ENCODE measurements around the gene FAM169A. TPM values are rescaled to one million over a fixed set of nuclear protein-coding genes. Genes with fewer than 3 reads are reported as not detected.
"Not testable (repeated sequence)": the region's sequence is repeated elsewhere in the genome, so short reads cannot be mapped to it uniquely, and the experiment has no call there.

The FAM169A gene, protein sequence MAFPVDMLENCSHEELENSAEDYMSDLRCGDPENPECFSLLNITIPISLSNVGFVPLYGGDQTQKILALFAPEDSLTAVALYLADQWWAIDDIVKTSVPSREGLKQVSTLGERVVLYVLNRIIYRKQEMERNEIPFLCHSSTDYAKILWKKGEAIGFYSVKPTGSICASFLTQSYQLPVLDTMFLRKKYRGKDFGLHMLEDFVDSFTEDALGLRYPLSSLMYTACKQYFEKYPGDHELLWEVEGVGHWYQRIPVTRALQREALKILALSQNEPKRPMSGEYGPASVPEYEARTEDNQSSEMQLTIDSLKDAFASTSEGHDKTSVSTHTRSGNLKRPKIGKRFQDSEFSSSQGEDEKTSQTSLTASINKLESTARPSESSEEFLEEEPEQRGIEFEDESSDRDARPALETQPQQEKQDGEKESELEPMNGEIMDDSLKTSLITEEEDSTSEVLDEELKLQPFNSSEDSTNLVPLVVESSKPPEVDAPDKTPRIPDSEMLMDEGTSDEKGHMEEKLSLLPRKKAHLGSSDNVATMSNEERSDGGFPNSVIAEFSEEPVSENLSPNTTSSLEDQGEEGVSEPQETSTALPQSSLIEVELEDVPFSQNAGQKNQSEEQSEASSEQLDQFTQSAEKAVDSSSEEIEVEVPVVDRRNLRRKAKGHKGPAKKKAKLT
- 5.9 to 8.8 TPM (median 7.9 TPM) in 3 replicates for total RNA-seq
- long read RNA-seq, partial matches to known transcripts, result 2 of 14 reads
- long read RNA-seq, other reads (novel, unspliced or antisense), result 12 of 14 reads

DNA sequence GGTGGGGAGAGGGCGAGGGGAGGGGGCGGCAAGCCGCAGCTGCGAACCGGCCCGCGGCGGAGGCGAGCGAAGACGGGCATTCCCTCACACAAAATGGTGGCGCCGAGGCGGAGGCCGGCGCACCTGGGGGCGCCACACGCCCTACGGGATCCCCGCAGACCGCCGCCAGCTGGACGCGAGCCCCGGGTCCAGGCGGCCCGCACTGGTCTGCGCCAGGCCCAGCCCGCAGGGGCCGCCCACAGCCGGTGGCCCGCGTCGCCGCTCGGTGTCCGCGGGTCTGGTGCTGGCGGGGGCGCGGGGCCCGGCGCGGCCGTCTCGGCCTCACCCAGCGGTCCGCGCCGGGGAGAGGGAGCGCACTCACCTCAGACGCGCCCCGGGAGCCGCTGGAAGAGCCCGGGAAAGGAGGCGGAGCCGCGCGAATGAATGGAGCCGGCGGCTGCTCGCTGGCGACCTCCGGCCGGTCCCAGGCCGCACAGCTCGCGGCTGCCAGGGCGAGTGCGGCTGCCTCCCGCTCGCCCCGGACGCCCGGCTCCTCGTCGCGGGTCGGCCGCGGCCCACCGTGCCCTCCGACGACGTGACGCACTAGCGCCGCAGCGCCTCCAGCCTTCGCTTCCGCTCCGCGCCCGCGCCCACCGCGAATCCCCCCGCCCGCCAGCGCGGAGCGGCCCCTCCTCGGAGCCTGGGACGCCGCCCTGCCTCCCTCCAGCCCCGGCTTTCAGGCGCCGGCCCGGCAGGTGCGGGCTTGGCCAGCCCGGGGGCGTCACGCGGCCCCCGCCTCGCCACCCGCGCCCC lies at the start of gene FAM169A:
Gene FAM169A, minus strand, starts transcription at position 584 of the 792 bp plus-strand sequence. CDS start 24,711 bp downstream, outside the sequence.
- peak within 1 kb of the TSS; percentile 86 for H3K4me3 Mint-ChIP-seq (ENCODE audit: unreplicated experiment)
- TF ChIP-seq, protein P1, sequence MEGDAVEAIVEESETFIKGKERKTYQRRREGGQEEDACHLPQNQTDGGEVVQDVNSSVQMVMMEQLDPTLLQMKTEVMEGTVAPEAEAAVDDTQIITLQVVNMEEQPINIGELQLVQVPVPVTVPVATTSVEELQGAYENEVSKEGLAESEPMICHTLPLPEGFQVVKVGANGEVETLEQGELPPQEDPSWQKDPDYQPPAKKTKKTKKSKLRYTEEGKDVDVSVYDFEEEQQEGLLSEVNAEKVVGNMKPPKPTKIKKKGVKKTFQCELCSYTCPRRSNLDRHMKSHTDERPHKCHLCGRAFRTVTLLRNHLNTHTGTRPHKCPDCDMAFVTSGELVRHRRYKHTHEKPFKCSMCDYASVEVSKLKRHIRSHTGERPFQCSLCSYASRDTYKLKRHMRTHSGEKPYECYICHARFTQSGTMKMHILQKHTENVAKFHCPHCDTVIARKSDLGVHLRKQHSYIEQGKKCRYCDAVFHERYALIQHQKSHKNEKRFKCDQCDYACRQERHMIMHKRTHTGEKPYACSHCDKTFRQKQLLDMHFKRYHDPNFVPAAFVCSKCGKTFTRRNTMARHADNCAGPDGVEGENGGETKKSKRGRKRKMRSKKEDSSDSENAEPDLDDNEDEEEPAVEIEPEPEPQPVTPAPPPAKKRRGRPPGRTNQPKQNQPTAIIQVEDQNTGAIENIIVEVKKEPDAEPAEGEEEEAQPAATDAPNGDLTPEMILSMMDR (IDR thresholded peaks at IDR 0.05), result no peak
- H3K27ac Mint-ChIP-seq (ENCODE audit: unreplicated experiment), result peak within 1 kb of the TSS; percentile 94
- no peaks in the 10 kb centered on the region for H3K9me3 Mint-ChIP-seq (ENCODE audit: low read depth)
- H3K4me1 Mint-ChIP-seq (ENCODE audit: low read depth), result peaks cover 24% of the 10 kb centered on the region
- no peaks in the 10 kb centered on the region for H3K27me3 Mint-ChIP-seq (ENCODE audit: low read depth)
- no peak for DNase-seq (ENCODE audit: low spot score)
- H3K36me3 Mint-ChIP-seq (ENCODE audit: low read depth), result no peaks in the 10 kb centered on the region

DNA sequence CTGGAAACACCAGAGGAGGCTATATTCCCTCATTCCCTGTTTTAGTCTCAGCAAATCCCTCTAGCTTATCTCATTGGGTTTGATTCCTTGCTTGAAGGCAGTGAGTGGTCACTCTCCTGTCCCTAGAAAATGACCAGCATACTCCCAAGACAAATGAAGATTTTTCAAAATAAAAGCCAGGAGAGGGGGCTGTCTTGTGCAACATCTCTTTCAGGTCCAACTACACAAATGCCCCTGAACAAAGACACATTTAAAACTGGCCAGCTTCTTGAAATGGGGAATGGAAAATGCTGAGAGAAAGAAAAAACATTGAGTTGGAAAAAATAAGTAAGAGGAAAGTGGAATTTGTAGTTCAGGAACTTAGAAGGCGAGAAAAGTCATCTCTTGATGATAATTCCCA lies 49.3 kb upstream of the FAM169A start:
- Mint-ChIP-seq H3K36me3 (ENCODE audit: low read depth) (no peaks in the 10 kb centered on the region), H3K4me3 (ENCODE audit: unreplicated experiment) (no peak overlapping the region), H3K4me1 (ENCODE audit: low read depth) (peaks cover 11% of the 10 kb centered on the region), H3K27me3 (ENCODE audit: low read depth) (peaks cover 1% of the 10 kb centered on the region), H3K27ac (ENCODE audit: unreplicated experiment) (no peak overlapping the region), H3K9me3 (ENCODE audit: low read depth) (peaks cover 10% of the 10 kb centered on the region)
- no peak for DNase-seq (ENCODE audit: low spot score)
- TF ChIP-seq, protein P1 (IDR thresholded peaks at IDR 0.05), result no peak

DNA sequence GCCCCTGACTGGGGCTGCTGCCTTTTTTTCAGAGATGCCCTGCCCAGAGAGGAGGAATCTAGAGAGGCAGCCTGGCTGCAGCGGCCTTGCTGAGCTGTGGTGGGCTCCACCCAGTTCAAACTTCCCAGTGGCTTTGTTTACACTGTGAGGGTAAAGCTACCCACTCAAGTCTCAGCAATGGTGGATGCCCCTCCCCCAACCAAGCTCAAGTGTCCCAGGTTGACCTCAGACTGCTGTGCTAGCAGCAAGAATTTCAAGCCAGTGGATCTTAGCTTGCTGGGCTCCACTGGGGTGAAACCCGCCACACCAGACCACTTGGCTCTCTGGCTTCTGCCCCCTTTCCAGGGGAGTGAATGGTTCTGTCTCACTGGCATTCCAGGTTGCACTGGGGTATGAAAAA lies 45.2 kb upstream of the FAM169A start:
- H3K4me1 Mint-ChIP-seq (ENCODE audit: low read depth); DNase-seq (ENCODE audit: low spot score); H3K27ac Mint-ChIP-seq (ENCODE audit: unreplicated experiment); H3K4me3 Mint-ChIP-seq (ENCODE audit: unreplicated experiment); H3K36me3 Mint-ChIP-seq (ENCODE audit: low read depth); H3K27me3 Mint-ChIP-seq (ENCODE audit: low read depth): not testable (repeated sequence)
- peaks cover 29% of the 10 kb centered on the region for H3K9me3 Mint-ChIP-seq (ENCODE audit: low read depth)

DNA sequence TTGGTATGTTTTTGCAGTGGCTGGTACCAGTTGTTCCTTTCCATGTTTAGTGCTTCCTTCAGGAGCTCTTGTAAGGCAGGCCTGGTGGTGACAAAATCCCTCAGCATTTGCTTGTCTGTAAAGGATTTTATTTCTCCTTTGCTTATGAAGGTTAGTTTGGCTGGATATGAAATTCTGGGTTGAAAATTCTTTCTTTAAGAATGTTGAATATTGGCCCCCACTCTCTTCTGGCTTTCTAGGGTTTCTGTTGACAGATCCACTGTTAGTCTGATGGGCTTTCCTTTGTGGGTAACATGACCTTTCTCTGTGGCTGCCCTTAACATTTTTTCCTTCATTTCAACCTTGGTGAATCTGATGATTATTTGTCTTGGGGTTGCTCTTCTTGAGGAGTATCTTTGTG lies 43.7 kb upstream of the FAM169A start:
- not testable (repeated sequence) for H3K36me3 Mint-ChIP-seq (ENCODE audit: low read depth); H3K4me3 Mint-ChIP-seq (ENCODE audit: unreplicated experiment); DNase-seq (ENCODE audit: low spot score); H3K4me1 Mint-ChIP-seq (ENCODE audit: low read depth); H3K27me3 Mint-ChIP-seq (ENCODE audit: low read depth); H3K27ac Mint-ChIP-seq (ENCODE audit: unreplicated experiment)
- H3K9me3 Mint-ChIP-seq (ENCODE audit: low read depth), result peaks cover 29% of the 10 kb centered on the region

DNA sequence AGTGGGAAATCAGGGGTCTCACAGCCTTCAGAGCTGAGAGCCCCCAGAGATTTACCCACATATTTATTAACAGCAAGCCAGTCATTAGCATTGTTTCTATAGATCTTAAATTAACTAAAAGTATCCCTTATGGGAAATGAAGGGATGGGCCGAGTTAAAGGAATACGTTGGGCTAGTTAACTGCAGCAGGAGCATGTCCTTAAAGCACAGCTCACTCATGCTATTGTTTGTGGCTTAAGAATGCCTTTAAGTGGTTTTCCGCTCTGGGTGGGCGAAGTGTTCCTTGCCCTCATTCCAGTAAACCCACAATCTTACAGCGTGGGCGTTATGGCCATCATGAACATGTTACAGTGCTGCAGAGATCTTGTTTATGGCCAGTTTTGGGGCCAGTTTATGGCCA lies 42.0 kb upstream of the FAM169A start:
- not testable (repeated sequence) for H3K36me3 Mint-ChIP-seq (ENCODE audit: low read depth); H3K4me1 Mint-ChIP-seq (ENCODE audit: low read depth); DNase-seq (ENCODE audit: low spot score); H3K27me3 Mint-ChIP-seq (ENCODE audit: low read depth); H3K27ac Mint-ChIP-seq (ENCODE audit: unreplicated experiment); H3K4me3 Mint-ChIP-seq (ENCODE audit: unreplicated experiment)
- peaks cover 29% of the 10 kb centered on the region for H3K9me3 Mint-ChIP-seq (ENCODE audit: low read depth)

DNA sequence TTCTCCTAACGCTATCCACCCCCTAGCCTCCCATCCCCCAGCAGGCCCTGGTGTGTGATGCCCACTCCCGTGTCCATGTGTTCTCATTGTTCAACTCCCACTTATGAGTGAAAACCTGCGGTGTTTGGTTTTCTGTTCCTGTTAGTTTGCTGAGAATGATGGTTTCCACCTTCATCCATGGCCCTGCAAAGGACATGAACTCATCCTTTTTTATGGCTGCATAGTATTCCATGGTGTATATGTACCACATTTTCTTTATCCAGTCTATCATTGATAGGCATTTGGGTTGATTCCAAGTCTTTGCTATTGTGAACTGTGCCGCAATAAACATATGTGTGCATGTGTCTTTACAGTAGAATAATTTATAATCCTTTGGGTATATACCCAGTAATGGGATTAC lies 38.5 kb upstream of the FAM169A start:
- not testable (repeated sequence) for H3K27me3 Mint-ChIP-seq (ENCODE audit: low read depth); H3K4me1 Mint-ChIP-seq (ENCODE audit: low read depth); H3K27ac Mint-ChIP-seq (ENCODE audit: unreplicated experiment); H3K36me3 Mint-ChIP-seq (ENCODE audit: low read depth); DNase-seq (ENCODE audit: low spot score); H3K4me3 Mint-ChIP-seq (ENCODE audit: unreplicated experiment)
- H3K9me3 Mint-ChIP-seq (ENCODE audit: low read depth), result peaks cover 20% of the 10 kb centered on the region

All from chondrocyte (in vitro differentiated cells).